GM03348 (cell line): ENCODE data around the gene ACTR3C.
"Not testable (repeated sequence)": the region's sequence is repeated elsewhere in the genome, so short reads cannot be mapped to it uniquely, and the experiment has no call there.

ENCODE experiments used
- DNase-seq: peaks from one replicate; pipeline ENCODE4 v3.0.0; 2012; ENCODE audit warnings: low spot score

ACTR3C gene

DNA sequence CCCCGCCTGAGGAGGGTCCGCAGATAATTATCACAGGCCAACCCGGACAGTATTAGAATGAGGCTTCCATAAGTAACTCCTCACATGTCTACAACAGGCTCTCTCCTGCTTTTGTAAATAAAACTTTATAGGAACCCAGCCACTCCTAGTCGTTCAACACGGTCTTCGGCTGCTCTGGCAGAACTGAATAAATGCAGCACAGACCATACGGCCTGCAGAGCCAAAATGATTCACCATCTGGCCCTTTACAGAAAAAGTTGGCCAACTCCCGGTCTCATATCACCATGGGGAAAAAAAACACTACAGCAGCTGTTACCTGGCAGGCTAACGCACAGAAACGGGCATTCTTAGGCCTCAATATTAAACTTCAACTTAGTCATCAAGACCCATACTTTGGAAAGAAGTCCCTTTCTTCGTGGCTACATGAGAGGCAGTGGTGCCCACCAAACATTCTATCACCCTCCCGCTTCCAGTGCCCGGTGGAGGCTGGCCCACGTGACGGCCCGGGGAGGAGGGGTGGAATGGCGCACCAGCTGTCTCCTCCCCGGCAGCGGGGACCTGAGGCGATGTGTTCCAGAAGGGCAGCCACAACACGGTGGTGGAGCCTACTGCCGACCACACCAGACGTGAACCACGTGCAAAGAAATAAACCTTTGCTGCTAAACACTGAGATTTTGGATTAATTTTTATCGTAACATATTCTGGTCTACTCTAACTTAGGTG lies 41.5 kb downstream of the ACTR3C start:
- not testable (repeated sequence) for DNase-seq

DNA sequence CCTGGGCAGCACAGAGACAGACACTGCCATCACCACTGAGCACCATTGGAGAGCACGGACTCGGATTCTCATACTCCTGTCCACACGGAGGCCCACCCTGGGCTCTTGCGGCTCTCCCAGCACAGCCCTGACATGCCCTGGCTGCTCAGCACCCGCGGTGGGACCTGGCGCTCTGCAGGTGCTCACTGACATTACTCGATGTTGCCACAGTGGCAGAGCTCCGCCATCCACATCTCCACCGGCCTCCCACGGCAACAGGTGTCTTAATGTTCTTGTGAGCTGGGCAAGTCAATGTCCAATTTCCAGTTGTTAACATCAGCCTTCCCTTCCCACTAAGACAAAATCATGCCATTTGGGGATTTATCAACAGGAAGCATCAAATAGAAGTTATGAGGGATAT lies 45.0 kb downstream of the ACTR3C start:
- DNase-seq: not testable (repeated sequence)

DNA sequence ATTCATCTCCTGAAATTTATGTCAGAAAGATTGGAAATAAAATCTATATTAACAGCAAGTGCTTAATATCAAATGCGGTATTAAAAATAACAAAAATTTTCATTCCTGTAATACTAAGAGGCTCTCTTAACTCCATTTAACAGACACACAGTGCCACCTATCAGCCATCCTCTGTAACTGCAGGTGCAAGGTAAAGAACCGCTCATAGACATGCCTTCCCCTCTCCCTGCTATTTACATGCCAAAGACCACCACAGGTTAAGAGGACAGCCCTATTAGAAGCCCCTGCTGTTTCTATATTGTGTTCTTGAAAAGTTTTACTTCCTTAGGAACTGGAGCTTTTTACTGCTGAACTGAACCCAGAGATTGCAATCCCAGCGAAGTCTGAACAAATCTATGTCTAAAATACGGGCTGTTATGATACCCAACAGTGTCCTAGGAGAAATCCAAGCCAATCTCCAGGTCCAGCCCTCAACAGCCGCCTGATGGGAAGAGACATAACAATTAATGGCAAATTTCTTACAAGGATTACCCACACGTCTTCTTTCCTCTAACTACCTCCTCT lies 47.1 kb downstream of the ACTR3C start:
- DNase-seq: peak; percentile 43

DNA sequence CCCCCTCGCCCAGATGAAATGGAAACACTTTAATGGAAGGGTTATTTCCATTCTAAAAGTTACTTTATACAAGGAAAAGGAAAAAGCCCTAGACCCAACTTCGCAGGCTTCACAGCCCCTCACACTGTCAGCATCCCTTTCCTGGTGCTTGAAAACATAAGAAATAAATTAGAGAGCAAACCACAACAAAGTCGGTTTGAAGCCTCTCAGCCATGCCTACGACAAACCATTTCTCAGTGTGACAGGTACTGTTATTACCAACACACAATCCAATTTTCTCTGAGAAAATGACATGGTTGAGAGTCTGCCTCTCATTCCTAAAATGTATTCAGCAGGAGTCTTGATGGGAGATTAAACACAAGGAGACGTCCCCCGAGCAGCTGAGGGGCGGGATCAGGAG lies 51.4 kb downstream of the ACTR3C start:
- DNase-seq: not testable (repeated sequence)

DNA sequence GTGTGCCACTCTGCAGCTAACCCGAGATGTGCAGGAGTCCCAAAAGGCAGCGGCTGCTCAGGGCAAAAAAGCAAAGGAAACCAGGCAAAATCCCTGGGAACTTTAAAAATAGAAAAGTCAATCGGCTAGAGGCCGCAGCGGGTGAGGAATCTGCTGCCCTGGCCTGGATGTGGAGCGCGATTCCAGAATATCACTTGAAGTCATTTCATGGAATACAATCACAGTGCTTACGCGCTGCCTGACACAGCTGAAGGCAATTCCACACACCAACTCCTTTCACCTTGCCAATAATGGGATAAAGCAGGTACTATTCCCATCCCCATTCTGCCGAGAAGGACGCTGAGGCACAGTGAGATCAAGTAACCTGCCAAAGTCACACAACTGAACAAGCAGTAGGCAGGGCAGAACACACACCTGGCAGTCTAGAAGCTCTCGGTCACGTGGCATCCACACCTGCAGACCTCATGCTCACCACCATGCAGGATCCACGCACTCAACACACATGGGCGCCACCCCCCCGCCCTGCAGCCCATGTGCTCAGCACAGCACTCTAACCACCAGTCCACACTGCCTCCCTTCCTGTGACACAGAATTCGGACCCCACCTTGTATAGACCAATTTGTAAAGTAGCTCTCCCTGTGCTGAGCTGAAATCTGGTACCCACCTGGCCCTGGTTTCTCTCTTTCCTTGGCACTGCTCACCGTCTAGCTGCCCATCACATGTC lies 53.1 kb downstream of the ACTR3C start:
- not testable (repeated sequence) for DNase-seq

DNA sequence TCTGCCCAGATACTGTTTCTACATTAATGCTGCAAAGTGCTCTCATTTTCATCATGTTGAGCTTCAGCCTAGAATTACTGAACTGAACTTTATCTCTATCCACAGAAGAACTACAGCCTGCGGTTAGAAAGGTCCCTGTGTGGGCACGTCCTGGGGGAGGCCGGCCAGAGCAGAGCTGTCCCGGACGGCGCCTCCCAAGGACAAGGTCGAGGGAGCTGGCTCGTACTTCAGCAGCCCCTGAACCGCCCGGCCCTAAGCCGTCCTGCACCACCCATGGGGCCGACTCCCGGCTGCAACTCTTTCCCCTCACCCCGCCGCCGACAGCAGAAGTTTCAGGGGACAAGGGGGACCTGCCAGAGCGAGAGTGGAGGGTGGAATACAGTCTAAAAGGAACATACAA lies 54.5 kb downstream of the ACTR3C start:
- not testable (repeated sequence) for DNase-seq

DNA sequence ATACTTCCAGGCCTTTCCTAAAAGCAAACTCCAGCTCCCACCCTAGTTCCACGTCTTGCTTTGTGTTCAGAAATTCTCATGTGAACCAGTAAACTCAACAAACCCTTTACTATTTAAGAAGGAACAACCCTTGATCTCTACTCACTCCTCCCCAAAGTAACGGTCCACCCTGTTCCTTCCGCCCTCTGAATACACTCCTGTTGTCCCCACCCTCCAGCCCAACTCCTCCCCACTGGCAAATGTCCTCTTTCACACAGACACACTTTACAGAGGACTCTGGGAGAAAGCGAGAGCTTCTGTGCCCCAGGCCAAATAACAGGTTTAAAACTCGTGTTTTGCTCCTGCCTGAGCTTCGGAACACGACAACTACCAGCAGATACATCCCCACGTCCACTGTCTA lies 55.1 kb downstream of the ACTR3C start:
- DNase-seq: not testable (repeated sequence)

DNA sequence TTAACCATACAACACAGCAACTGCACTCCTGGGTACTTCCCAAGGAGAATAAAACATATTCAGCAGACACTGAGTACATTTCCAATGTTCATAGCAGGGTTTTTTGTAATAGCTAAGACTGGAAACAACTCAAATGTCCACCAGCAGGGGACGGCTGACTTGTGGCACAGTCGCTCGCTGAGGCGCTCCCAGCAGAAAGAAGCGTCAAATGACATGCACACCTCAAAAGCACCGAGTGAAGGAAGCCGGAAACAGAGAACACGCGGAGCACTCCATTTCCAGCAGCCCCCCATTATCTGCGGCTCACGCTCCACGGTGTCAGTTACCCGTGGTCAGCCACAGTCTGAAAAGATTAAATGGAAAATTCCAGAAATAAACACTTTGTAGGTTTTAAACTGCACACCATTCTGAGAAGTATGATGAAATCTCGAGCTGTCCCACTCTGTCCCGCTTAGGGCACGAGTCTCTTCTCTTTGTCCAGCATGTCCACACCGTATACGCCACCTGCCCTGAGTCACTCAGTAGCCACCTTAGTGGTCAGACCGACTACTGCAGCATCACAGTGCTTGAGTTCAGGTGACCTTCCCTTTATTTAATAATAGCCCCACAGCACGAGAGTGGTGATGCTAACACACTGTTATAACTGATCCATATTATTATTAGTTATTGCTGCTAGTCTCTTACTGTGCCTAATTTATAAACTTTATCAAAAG lies 56.2 kb downstream of the ACTR3C start:
- not testable (repeated sequence) for DNase-seq

DNA sequence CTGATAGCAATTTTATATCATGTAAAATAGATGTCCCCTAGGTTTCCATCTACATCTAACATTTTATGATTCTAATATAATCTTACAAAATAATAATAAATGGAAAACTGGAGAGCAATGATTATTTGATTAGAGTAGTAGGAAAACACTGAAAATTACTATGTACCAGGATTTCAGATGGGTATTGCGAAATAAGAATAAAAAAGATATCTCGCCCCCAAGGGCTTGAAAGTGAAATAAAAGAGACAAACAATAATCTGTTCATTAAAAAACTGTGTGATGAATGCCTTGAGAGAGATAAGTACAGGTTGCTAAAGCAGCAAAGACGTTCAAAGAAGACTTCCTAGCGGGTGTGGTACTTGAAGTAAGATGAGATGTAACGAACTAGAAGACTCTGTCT lies 60.7 kb downstream of the ACTR3C start:
- DNase-seq: not testable (repeated sequence)

DNA sequence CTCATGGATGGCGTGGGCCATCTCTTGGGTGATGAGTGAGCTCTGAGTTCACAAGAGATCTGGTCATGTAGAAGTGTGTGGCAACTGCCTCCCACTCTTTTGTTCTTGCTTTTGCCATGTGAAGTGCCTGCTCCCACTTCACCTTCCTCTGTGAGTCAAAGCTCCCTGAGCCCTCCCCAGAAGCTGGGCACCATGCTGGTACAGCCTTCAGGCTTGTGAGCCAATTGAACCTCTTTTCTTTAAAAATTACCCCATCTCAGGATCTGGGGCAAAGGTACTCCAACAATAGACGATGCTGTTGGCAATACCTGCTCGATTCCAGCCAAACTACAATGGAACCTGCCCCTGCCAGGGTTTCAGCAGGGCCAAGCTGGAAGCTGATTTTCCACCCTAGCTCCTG lies 75.6 kb downstream of the ACTR3C start:
- DNase-seq: not testable (repeated sequence)

DNA sequence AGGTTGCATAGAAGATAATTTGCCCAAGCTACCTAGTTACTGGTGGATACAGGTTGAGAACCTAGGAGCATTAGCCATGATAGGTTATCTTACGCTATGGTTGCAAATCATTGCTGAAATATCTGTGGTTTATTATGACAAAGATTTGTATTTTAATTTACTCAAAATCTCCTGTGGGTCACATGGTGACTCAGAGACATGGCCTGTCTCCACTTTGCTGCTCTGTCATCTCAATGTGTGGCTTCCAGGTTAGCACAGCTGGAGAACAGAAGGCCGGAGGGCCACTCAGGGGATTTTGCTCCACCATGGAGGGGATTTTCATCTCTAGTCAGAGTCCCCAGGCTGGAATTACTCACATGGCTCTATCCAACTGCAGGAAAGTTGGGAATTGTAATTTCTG lies 78.1 kb downstream of the ACTR3C start:
- not testable (repeated sequence) for DNase-seq

DNA sequence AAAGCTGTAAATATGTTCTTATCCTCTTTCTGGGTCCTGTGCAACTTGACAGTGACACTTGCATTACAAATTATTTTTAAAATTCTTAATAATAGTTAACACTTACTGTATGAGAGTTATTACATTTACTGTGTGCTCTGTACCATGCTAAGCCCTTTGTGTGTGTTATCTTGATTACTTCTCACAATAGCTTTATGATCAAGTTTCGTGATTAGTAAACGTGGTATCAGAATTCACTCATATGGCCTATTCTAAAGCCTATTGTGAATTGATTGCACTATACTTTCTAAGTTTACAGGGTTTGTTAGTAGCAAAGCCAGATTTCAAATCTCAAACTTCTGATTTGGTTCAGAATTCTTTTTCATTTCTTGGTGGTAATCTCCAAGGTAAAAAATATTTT lies 80.4 kb downstream of the ACTR3C start:
- DNase-seq: not testable (repeated sequence)

DNA sequence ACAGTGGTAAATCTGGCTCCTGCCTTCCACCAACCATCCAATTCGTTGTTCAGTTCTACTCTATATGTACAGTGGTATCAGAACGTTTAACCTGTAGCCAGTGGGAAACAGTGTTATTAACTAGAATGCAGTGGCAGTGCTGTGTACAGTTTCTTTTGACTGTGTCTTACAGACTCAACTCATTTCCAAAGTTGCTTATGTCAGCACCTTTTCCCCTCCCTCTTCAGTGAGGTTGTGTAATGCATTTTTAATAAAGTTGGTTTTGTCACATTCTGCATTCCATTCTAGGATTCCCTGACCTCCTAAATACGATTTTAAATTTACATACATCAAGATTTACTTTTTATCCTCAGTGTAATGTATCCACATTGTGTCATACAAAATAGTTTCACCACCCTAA lies 97.9 kb downstream of the ACTR3C start:
- DNase-seq: not testable (repeated sequence)

DNA sequence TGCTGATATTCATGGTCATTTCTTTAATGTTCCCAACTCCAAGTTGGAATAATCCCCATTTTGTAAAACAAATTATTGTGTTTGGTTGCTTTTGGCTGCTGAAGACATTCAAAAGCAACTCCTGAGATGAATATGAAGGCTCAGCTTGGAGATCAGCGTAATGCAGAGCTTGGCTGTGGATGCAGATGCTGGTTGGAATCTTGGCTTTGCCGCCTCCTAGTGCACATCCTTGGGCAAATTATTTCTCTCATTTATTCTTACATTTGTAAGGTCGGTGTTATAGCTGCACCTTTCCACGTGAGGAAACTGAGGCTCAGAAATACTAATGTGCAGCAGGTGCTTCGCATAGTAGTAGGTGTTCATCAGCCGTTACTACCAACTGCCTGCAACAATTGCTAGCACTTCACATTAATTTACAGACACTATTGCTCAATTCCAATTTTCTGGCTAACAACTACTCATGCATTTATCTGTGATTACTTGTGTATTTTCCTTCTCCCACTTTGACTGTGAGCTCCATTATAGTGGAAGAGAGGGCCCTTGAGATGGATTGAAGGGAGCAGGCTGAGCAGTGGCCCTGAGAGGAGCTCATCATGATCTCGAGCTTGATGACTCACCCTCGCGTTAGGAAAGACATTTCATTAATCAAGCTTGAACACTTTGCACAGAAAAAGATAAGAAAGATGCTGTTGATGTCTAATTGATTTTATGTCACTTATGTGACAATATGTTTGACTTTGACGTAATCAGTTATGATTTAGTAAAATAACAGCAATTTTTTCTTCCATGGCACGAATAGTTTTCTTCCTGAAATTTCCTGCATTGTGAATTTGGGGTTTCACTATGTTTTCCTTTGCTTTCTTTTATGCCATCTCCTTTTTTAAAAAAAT lies 101.0 kb downstream of the ACTR3C start:
- DNase-seq: not testable (repeated sequence)

DNA sequence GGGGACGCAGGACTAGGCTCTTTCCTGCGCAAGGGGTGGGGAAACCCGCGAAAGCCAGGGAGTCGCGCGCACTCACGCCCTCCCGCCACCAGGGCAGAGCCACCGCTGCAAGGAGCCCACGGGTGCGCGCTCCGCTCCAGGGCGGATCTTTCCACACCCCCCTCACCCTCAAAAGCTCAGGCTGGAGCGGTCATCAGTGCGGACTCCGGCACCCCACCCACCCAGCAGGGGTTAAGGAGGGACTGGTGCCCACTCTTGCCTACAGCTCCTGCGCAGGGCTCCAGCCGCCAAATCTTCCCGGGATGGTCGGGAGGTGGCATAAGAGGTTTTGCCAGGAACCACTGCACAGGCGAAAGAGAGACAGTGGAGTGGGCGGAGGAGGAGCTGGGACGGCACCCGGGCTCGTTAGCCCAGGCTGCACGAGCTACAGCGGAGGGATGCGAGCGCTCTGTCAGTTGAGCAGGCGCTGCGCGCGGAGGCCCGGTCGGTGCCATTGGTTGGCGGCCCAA lies 102.6 kb downstream of the ACTR3C start:
- DNase-seq: not testable (repeated sequence)

DNA sequence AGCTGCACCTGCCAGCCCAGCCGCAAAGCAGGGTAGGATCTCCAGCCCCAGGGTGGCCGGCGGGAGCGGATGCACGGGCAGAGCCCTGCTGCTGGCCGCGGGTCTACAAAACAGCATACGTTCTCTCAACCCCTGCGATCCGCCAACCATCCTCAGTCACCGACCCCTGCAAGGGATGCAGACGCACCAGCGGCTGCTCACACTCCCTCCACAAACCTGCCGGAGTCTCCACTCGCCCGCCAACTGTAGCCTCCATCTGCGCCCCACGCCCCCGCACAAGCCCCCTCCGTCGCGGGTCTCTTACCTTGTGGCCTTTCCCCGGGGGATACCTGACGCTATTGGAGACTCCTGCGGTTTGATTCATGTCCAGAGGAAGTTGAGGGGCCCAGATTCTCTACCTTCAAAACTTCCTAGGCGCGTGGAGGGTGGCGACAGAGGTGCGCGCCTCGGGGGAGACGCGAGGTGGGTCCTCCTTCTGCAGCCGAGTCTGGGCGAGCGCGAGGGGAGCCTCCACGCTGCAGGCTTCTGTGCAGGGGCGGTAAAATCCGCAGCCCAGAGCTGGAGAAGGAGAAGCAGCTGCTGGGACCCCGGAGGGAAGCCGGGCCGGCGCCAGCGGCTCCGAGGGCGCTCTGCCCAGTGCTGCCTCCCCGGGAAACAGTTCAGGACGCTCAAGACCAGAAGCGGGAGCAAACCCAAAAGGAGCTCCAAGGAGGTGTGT lies 103.2 kb downstream of the ACTR3C start:
- not testable (repeated sequence) for DNase-seq

DNA sequence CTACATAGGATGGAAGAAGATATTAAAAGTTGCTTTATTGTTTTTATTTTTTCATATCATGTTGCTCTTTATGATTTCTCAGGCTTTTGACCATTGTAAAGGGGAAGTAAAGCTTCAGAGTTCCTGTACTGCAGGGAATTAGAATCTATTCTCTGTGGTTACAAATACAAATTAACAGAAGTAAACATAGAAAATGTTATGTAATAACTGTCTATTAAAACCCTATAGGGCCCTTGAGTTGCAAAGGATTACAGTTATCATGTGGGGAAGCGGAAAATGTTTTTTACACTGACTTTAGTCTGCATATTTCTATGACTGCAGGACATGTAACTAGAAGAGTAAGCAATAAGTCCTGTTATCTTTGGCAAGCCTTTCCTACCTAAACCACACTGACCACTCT lies 116.5 kb downstream of the ACTR3C start:
- not testable (repeated sequence) for DNase-seq

DNA sequence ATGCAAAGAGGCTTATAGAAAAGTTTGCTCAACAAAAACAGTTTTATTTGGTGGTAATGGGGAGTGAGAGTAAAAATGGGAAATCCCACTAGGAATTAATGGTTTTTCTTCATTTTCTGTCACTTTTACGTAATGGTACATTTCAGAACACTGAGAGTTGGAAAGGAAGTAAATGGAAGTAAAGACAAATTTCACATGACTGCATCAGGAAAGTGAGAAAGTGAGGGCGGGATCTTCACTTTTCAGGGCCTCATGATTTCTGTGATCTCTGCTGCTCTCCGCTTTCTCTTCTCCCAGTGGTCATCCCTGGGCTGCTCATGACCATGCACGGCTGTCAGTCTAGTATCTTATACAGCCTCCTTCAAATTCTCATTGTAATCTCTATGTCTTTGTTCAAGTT lies 117.5 kb downstream of the ACTR3C start:
- not testable (repeated sequence) for DNase-seq

DNA sequence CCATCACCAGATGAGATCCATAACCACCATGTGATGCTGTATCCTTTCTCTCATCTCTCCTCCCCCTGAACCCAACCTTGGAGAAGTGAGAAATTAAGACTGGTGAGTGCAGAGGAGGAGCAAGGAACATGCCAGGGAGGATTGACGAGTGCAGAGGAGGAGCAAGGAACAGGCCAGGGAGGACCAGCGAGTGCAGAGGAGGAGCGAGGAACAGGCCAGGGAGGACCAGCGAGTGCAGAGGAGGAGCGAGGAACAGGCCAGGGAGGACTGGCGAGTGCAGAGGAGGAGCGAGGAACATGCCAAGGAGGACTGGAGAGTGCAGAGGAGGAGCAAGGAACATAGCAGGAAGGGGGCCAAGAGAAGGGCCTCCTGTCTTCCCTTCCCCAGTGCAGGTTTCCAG lies 118.8 kb downstream of the ACTR3C start:
- DNase-seq: not testable (repeated sequence)

DNA sequence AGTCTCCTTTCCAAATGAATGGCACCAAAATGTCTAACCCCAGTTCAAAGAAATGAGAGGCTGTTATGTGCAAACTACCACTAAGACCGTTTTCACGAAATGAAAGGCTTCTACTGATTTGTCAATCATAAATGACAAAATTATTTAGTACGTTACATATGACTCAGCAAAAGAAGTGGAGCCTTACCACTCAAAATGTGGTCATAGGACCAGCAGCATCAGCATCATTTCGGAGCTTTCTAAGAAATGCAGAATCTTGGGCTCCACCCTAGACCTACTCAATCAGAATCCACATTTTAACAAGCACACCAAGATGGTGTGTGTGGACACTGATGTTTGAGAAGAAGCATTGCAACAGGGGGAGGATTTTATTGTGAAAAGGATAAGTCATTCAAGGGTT lies 120.5 kb downstream of the ACTR3C start:
- DNase-seq: not testable (repeated sequence)
